Spleen (tissue), 11 donors: ENCODE measurements around the gene GCK. TPM values are rescaled to one million over a fixed set of nuclear protein-coding genes. Genes with fewer than 3 reads are reported as not detected.

Experiments
- DNase-seq: peaks from one replicate; pipeline ENCODE4 v3.0.0-alpha.2; 2020
- H3K27ac ChIP-seq, 8 donors: fragments of 200-600 bp; sonication (generic) in 7 of 8; 1 replicate in 4 of 8; 2 replicates in 4 of 8; pipeline versions ENCODE4 v1.5.0 to v1.8.0; 2016 to 2021; ENCODE audit warnings: inconsistent platforms in 4 of 8, mild to moderate bottlenecking in 4 of 8, moderate library complexity in 1 of 8
- H3K27me3 ChIP-seq, 7 donors: fragments of 200-600 bp; sonication (generic) in 6 of 7; replicated peaks in 1 of 7; 1 replicate in 4 of 7; 2 replicates in 3 of 7; pipeline versions ENCODE4 v1.5.0 to v1.8.0; 2016 to 2021; ENCODE audit warnings: inconsistent platforms in 3 of 7, mild to moderate bottlenecking in 1 of 7
- H3K36me3 ChIP-seq, 6 donors: fragments of 200-600 bp; sonication (generic) in 5 of 6; 1 replicate in 4 of 6; 2 replicates in 2 of 6; pipeline versions ENCODE4 v1.5.0 to v1.8.0; 2016 to 2021; ENCODE audit warnings: inconsistent platforms in 2 of 6
- H3K4me1 ChIP-seq, 6 donors: fragments of 200-600 bp; sonication (generic) in 5 of 6; 1 replicate in 3 of 6; 2 replicates in 3 of 6; pipeline versions ENCODE4 v1.5.0 to v1.8.0; 2016 to 2021; ENCODE audit warnings: inconsistent platforms in 3 of 6
- H3K4me3 ChIP-seq, 8 donors: fragments of 200-600 bp; sonication (generic) in 7 of 8; 1 replicate in 4 of 8; 2 replicates in 4 of 8; pipeline versions ENCODE4 v1.5.0 to v1.8.0; 2016 to 2021; ENCODE audit warnings: inconsistent platforms in 4 of 8, mild to moderate bottlenecking in 4 of 8, moderate library complexity in 2 of 8
- H3K9me3 ChIP-seq, 8 donors: fragments of 200-600 bp; sonication (generic) in 7 of 8; 1 replicate in 4 of 8; 2 replicates in 4 of 8; pipeline versions ENCODE4 v1.5.0 to v1.8.0; 2016 to 2021; ENCODE audit warnings: inconsistent platforms in 4 of 8
- CTCF ChIP-seq, 11 experiments: fragments of 200-600 bp in 7 of 11; fragments of 450-650 bp in 4 of 11; sonication (generic) in 4 of 11; IDR thresholded peaks in 8 of 11; conservative IDR thresholded peaks in 3 of 11; 1 replicate in 7 of 11; 2 replicates in 4 of 11; pipeline versions ENCODE4 v1.4.0 to v1.8.0; 2016 to 2021; ENCODE audit warnings: antibody characterized with exemption in 11 of 11, inconsistent platforms in 4 of 11, mild to moderate bottlenecking in 1 of 11
- POLR2A ChIP-seq, 3 donors: fragments of 450-650 bp; IDR thresholded peaks; one replicate each; pipeline ENCODE4 v1.5.1; 2017; ENCODE audit warnings: antibody characterized with exemption in 3 of 3, mild to moderate bottlenecking in 1 of 3
- POLR2AphosphoS5 ChIP-seq, 3 donors: sonication (generic); formaldehyde crosslinking; IDR thresholded peaks; one replicate each; pipeline ENCODE4 v1.5.1; 2017; ENCODE audit warnings: antibody characterized with exemption in 3 of 3
- WGBS, 5 donors: extraction: QIAGEN DNeasy Blood & Tissue Kit in 3 of 5; methylation state at CpG; one replicate each; pipeline versions ENCODE4 v1.1.5 to v1.1.7; 2013 to 2018; 5-methylcytosine and 5-hydroxymethylcytosine counted together
- intact Hi-C: fragments of 100-400 bp; cut with DNase I; formaldehyde crosslinking; loops from one replicate; pipeline ENCODE4 v1.15.0; 2023; ENCODE audit warnings: low total_unique reads
- polyA plus RNA-seq, 3 donors: library from polyadenylated mRNA; stranded (reverse); fragments of 200-250 nt; gene quantifications; one replicate each; pipeline ENCODE4 v1.2.1, GENCODE V29; 2013
- total RNA-seq, 7 donors: library from RNA; depleted of rRNA in 3 of 7; stranded (reverse); fragments of >200 nt in 3 of 7; fragmentation: NEBNext Ultra II Directional in 4 of 7; extraction: Animal tissue kit (Norgen Biotek cat#: 25700) in 4 of 7; gene quantifications; one replicate each; pipeline versions ENCODE4 v1.1.0 to v1.2.1, GENCODE V29; 2016 to 2021
- donor health status: healthy with polysubstance abuse.
- donor health status: DM: no; HTN: no; CAD: no; lungs with moderate emphysema.
- donor health status: DM: no; HTN: no; CAD: no.
- donor health status: Bipolar disorder and iron deficiency.
- donor health status: healthy.
- donor health status: DM: no; HTN: no; CAD: no.
- donor health status: DM: yes; HTN: yes; CAD: no.

The GCK gene
- total and polyA plus RNA-seq, 10 donors, result 0.29 to 1.7 (median 0.55) TPM; not detected in 3

GRCh38 chr7:44232396-44232795 lies 43.2 kb upstream of the GCK start:
- Histone ChIP-seq H3K9me3 (no peaks in the 10 kb centered on the region), H3K27me3 (no peaks in the 10 kb centered on the region), H3K4me1 (no peaks in the 10 kb centered on the region), H3K36me3 (no peaks in the 10 kb centered on the region), H3K27ac (no peak overlapping the region), H3K4me3 (no peak overlapping the region)
- intact Hi-C loops, result loop anchor here (10.0 kb wide), 1 partner anchor 332 kb away; no protein-coding TSS in a partner anchor
- no peak for DNase-seq
- WGBS, 5 donors, result 75 to 88% (median 84%) methylated on average over 12 to 13 of the region's 13 CpGs
- TF ChIP-seq POLR2AphosphoS5 (IDR thresholded peaks at IDR 0.05) (no peak), CTCF (IDR thresholded peaks at IDR 0.05 in 8 of 11, conservative IDR thresholded peaks at IDR 0.05 in 3 of 11) (no peak), POLR2A (IDR thresholded peaks at IDR 0.05) (no peak)

- 76 to 93% (median 90%) methylated on average over 4 to 12 of the region's 12 CpGs for WGBS, 5 donors
- TF ChIP-seq CTCF (IDR thresholded peaks at IDR 0.05 in 8 of 11, conservative IDR thresholded peaks at IDR 0.05 in 3 of 11) (no peak), POLR2AphosphoS5 (IDR thresholded peaks at IDR 0.05) (no peak), POLR2A (IDR thresholded peaks at IDR 0.05) (no peak)
- peaks cover 0 to 5% (median 4%) of the 10 kb centered on the region in 7 donors for H3K27me3 ChIP-seq
These were observed 41.8 kb upstream of the GCK start for GRCh38 chr7:44231088-44231487.

GRCh38 chr7:44230286-44230685 lies 41.0 kb upstream of the GCK start:
- Histone ChIP-seq H3K4me1 (no peaks in the 10 kb centered on the region), H3K36me3 (no peaks in the 10 kb centered on the region), H3K4me3 (no peak overlapping the region), H3K27me3 (peaks cover 0 to 13% (median 11%) of the 10 kb centered on the region in 7 donors), H3K9me3 (no peaks in the 10 kb centered on the region), H3K27ac (no peak overlapping the region)
- no peak for DNase-seq
- intact Hi-C loops, result loop anchor here (10.0 kb wide), 1 partner anchor 335 kb away; no protein-coding TSS in a partner anchor
- TF ChIP-seq POLR2A (IDR thresholded peaks at IDR 0.05), result no peak
- TF ChIP-seq CTCF (IDR thresholded peaks at IDR 0.05 in 8 of 11, conservative IDR thresholded peaks at IDR 0.05 in 3 of 11), result no peak
- TF ChIP-seq POLR2AphosphoS5 (IDR thresholded peaks at IDR 0.05), result no peak
- WGBS, 5 donors, result 91 to 100% (median 92%) methylated on average over 1 to 7 of the region's 7 CpGs

More at GRCh38 chr7:44231088-44231487, 41.8 kb upstream of the GCK start:
- H3K9me3 ChIP-seq, result no peaks in the 10 kb centered on the region
- no peak overlapping the region for H3K27ac ChIP-seq
- intact Hi-C loops, result loop anchor here (10.0 kb wide), 1 partner anchor 334 kb away; no protein-coding TSS in a partner anchor
- no peak overlapping the region for H3K4me3 ChIP-seq
- DNase-seq, result no peak
- H3K36me3 ChIP-seq, result no peaks in the 10 kb centered on the region
- no peaks in the 10 kb centered on the region for H3K4me1 ChIP-seq

- H3K27ac ChIP-seq, result no peak overlapping the region
- 71 to 89% (median 84%) methylated on average over 5 to 11 of the region's 11 CpGs for WGBS, 5 donors
- no peaks in the 10 kb centered on the region for H3K4me1 ChIP-seq
- H3K4me3 ChIP-seq, result no peak overlapping the region
- DNase-seq, result no peak
- intact Hi-C loops, result loop anchor here (10.0 kb wide), 1 partner anchor 335 kb away; no protein-coding TSS in a partner anchor
- H3K36me3 ChIP-seq, result no peaks in the 10 kb centered on the region
- TF ChIP-seq POLR2A (IDR thresholded peaks at IDR 0.05) (no peak), POLR2AphosphoS5 (IDR thresholded peaks at IDR 0.05) (no peak), CTCF (IDR thresholded peaks at IDR 0.05 in 8 of 11, conservative IDR thresholded peaks at IDR 0.05 in 3 of 11) (no peak)
- H3K9me3 ChIP-seq, result no peaks in the 10 kb centered on the region
- H3K27me3 ChIP-seq, result peaks cover 0 to 20% (median 13%) of the 10 kb centered on the region in 7 donors
These were observed 40.4 kb upstream of the GCK start for GRCh38 chr7:44229546-44230105.
